HG03045 (cell line): Measurements from ENCODE around the gene CEP43.

Experiments used
- ATAC-seq: cut with Tn5 transposase; IDR thresholded peaks from one replicate; pipeline ENCODE4 v1.9.1; 2021; ENCODE audit warnings: mild to moderate bottlenecking, moderate library complexity; ENCODE audit not compliant: unreplicated experiment

Gene CEP43

GRCh38 chr6:166960609-166960978, 38.6 kb upstream of the CEP43 start:
- ATAC-seq, result no peak

GRCh38 chr6:166966268-166966667, 32.9 kb upstream of the CEP43 start:
- no peak for ATAC-seq

GRCh38 chr6:166969390-166970002, 29.7 kb upstream of the CEP43 start:
- no peak for ATAC-seq

GRCh38 chr6:166970091-166970490, 29.1 kb upstream of the CEP43 start:
- ATAC-seq, result no peak

- ATAC-seq, result no peak
These were observed 28.4 kb upstream of the CEP43 start for GRCh38 chr6:166970776-166971175.

GRCh38 chr6:166971271-166971670, 27.9 kb upstream of the CEP43 start:
- ATAC-seq, result no peak

GRCh38 chr6:166972101-166972500, 27.1 kb upstream of the CEP43 start:
- no peak for ATAC-seq

- ATAC-seq, result no peak
These were observed 22.6 kb upstream of the CEP43 start for GRCh38 chr6:166976636-166977035.

GRCh38 chr6:166977621-166978525, 21.3 kb upstream of the CEP43 start:
- no peak for ATAC-seq

GRCh38 chr6:166980738-166981137, 18.5 kb upstream of the CEP43 start:
- no peak for ATAC-seq

- ATAC-seq, result no peak
These were observed 11.7 kb upstream of the CEP43 start for GRCh38 chr6:166987448-166987847.

GRCh38 chr6:166987930-166988329, 11.3 kb upstream of the CEP43 start:
- ATAC-seq, result no peak

- ATAC-seq, result no peak
These were observed 10.5 kb upstream of the CEP43 start for GRCh38 chr6:166988674-166989201.

GRCh38 chr6:166989427-166990032, 9.7 kb upstream of the CEP43 start:
- ATAC-seq, result peak; percentile 65

GRCh38 chr6:166996406-166996805, 2.8 kb upstream of the CEP43 start:
- ATAC-seq, result no peak

GRCh38 chr6:166997348-166997747, 1.8 kb upstream of the CEP43 start:
- ATAC-seq, result no peak

GRCh38 chr6:166997768-166998255, 1.4 kb upstream of the CEP43 start:
- ATAC-seq, result peak; percentile 26

- peak; percentile 9 for ATAC-seq
These were observed 697 bp upstream of the CEP43 start for GRCh38 chr6:166998256-166999144.

- ATAC-seq, result no peak
These were observed 672 bp downstream of the CEP43 start for GRCh38 chr6:166999884-167000253.

- ATAC-seq, result no peak
These were observed 1.6 kb downstream of the CEP43 start for GRCh38 chr6:167000759-167001158.
